MM.1S (cell line): Measurements from ENCODE around the gene ZC3H12A.

Experiments used
- DNase-seq: peaks from one replicate; pipeline ENCODE4 v3.0.0-alpha.2; 2015
- H2AFZ ChIP-seq: fragments of 300-600 bp; sonication (generic); 2 replicates; pipeline ENCODE4 v1.6.0; 2016; ENCODE audit warnings: antibody characterized with exemption, low read length
- H3F3A ChIP-seq: fragments of 300-600 bp; sonication (generic); 2 replicates; pipeline ENCODE4 v1.6.1; 2016; ENCODE audit warnings: mild to moderate bottlenecking, antibody characterized with exemption, low read length, moderate library complexity, mixed read lengths; ENCODE audit not compliant: insufficient read depth
- H3K27ac ChIP-seq: fragments of 300-600 bp; sonication (generic); 2 replicates; pipeline ENCODE4 v1.5.1; 2016; ENCODE audit warnings: mild to moderate bottlenecking, low read length
- H3K27me3 ChIP-seq: fragments of 300-600 bp; sonication (generic); replicated peaks from 2 replicates; pipeline ENCODE4 v1.6.0; 2016; ENCODE audit warnings: low read length; ENCODE audit not compliant: insufficient read depth
- H3K36me3 ChIP-seq: fragments of 300-600 bp; sonication (generic); replicated peaks from 2 replicates; pipeline ENCODE4 v1.6.1; 2016; ENCODE audit warnings: mild to moderate bottlenecking, low read length, mixed read lengths; ENCODE audit not compliant: insufficient read depth
- H3K4me1 ChIP-seq: fragments of 300-600 bp; sonication (generic); 2 replicates; pipeline ENCODE4 v1.6.1; 2016; ENCODE audit warnings: low read length, mixed read lengths
- H3K4me2 ChIP-seq: fragments of 300-600 bp; sonication (generic); 2 replicates; pipeline ENCODE4 v1.6.0; 2016; ENCODE audit warnings: low read depth, low read length
- H3K4me3 ChIP-seq: fragments of 300-600 bp; sonication (generic); 2 replicates; pipeline ENCODE4 v1.5.1; 2016; ENCODE audit warnings: low read length, mixed read lengths
- H3K79me2 ChIP-seq: fragments of 300-600 bp; sonication (generic); 2 replicates; pipeline ENCODE4 v1.6.1; 2016; ENCODE audit warnings: mixed run types, low read length, mixed read lengths
- H3K9ac ChIP-seq: fragments of 300-600 bp; sonication (generic); 2 replicates; pipeline ENCODE4 v1.6.1; 2016; ENCODE audit warnings: low read length, mixed read lengths
- H3K9me2 ChIP-seq: fragments of 300-600 bp; sonication (generic); replicated peaks from 2 replicates; pipeline ENCODE4 v1.6.1; 2016; ENCODE audit warnings: mild to moderate bottlenecking, low read length, mixed read lengths; ENCODE audit not compliant: insufficient read depth
- H3K9me3 ChIP-seq: fragments of 300-600 bp; sonication (generic); replicated peaks from 2 replicates; pipeline ENCODE4 v1.6.1; 2016; ENCODE audit warnings: mild to moderate bottlenecking, low read length, mixed read lengths; ENCODE audit not compliant: insufficient read depth
- H4K20me1 ChIP-seq: fragments of 300-600 bp; sonication (generic); 2 replicates; pipeline ENCODE4 v1.6.1; 2016; ENCODE audit warnings: mild to moderate bottlenecking, low read length, moderate library complexity, mixed read lengths; ENCODE audit not compliant: insufficient read depth
- CTCF ChIP-seq: fragments of 300-600 bp; sonication (generic); IDR thresholded peaks from 2 replicates; pipeline ENCODE4 v1.5.1; 2016; ENCODE audit warnings: antibody characterized with exemption, low read length, mixed read lengths
- EZH2 ChIP-seq: fragments of 300-600 bp; sonication (generic); optimal IDR thresholded peaks from 2 replicates; pipeline ENCODE3; 2017; ENCODE audit warnings: low read depth, mild to moderate bottlenecking, antibody characterized with exemption, low read length, mixed read lengths
- EZH2phosphoT487 ChIP-seq: fragments of 300-600 bp; sonication (generic); IDR thresholded peaks from 2 replicates; pipeline ENCODE4 v1.6.1; 2018; ENCODE audit warnings: antibody characterized with exemption, low read length

The ZC3H12A gene

GRCh38 chr1:37486680-37487618, 12.6 kb downstream of the ZC3H12A start:
- no peak overlapping the region for H3K4me3 ChIP-seq
- no peak overlapping the region for H3K4me2 ChIP-seq

GRCh38 chr1:37487619-37487984, 13.2 kb downstream of the ZC3H12A start:
- Histone ChIP-seq H3F3A (peaks cover 21% of the 10 kb centered on the region), H3K9me2 (no peaks in the 10 kb centered on the region), H3K27me3 (no peaks in the 10 kb centered on the region), H3K9ac (no peak overlapping the region), H2AFZ (no peak overlapping the region), H3K4me2 (no peak overlapping the region), H3K9me3 (no peaks in the 10 kb centered on the region), H3K4me3 (no peak overlapping the region), H3K4me1 (no peaks in the 10 kb centered on the region), H3K36me3 (no peaks in the 10 kb centered on the region), H3K27ac (no peak overlapping the region), H4K20me1 (no peaks in the 10 kb centered on the region), H3K79me2 (no peaks in the 10 kb centered on the region)
- TF ChIP-seq EZH2phosphoT487, result no peak
- no peak for TF ChIP-seq CTCF
- no peak for TF ChIP-seq EZH2
- DNase-seq, result no peak

More at GRCh38 chr1:37486680-37487618, 12.6 kb downstream of the ZC3H12A start:
- DNase-seq, result peak; percentile 67
- H4K20me1 ChIP-seq, result 0 out of 2 replicates have a peak, but pooled peaks cover 3% of the 10 kb centered on the region
- no peaks in the 10 kb centered on the region for H3K9me3 ChIP-seq
- no peak overlapping the region for H3K27ac ChIP-seq
- TF ChIP-seq EZH2phosphoT487, result no peak
- TF ChIP-seq CTCF, result peak; percentile 98
- H3K9me2 ChIP-seq, result no peaks in the 10 kb centered on the region
- H3K36me3 ChIP-seq, result peaks cover 2% of the 10 kb centered on the region; the same call in 1 of the 2 replicates
- no peaks in the 10 kb centered on the region for H3K4me1 ChIP-seq
- no peak overlapping the region for H3K9ac ChIP-seq
- H3K79me2 ChIP-seq, result peaks cover 1% of the 10 kb centered on the region; the same call in 1 of the 2 replicates
- no peak overlapping the region for H2AFZ ChIP-seq
- H3K27me3 ChIP-seq, result no peaks in the 10 kb centered on the region
- H3F3A ChIP-seq, result peaks cover 28% of the 10 kb centered on the region

DNA sequence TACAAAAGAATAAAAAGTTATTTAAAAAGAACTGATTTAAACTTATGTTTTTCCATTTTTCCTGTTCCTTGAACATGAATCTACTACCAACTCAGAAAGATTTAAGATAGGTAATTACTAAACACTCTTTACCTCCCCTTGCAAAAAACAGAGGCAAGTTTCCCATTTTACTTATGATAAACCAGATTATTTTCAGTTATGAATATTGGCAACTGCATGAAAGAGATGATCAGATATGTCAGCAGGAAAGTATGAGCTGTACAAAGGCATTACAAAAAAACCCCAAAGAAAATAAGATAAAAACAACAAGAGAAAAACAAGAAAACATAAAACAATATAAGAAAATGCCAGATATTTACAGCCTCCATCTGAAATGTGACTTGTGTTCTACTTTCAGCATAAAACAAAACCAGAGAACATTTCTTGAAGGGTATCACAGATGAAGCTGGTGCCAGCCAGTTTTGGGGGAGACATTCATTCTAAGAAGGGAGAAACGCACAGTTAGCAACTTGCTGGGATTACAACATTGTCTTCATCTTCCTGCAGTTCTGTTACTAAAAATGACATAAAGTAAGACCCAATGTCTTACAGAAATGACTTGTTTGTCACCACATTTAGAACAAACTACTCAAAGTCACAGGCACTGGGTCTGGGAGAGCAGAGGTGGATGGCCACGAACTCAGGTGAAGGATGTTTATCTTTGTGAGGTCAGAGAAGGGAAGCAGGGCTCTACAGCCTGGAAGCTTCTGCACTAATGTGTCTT, 19.1 kb downstream of the ZC3H12A start:
- TF ChIP-seq EZH2phosphoT487, result no peak
- TF ChIP-seq CTCF, result no peak
- TF ChIP-seq EZH2, result no peak
- H3K4me3 ChIP-seq, result no peak overlapping the region
- H3F3A ChIP-seq, result no peaks in the 10 kb centered on the region
- no peaks in the 10 kb centered on the region for H4K20me1 ChIP-seq
- no peaks in the 10 kb centered on the region for H3K9me2 ChIP-seq
- H3K9ac ChIP-seq, result no peak overlapping the region
- no peaks in the 10 kb centered on the region for H3K79me2 ChIP-seq
- H2AFZ ChIP-seq, result no peak overlapping the region
- DNase-seq, result no peak
- H3K9me3 ChIP-seq, result no peaks in the 10 kb centered on the region
- no peak overlapping the region for H3K4me2 ChIP-seq
- no peaks in the 10 kb centered on the region; the same call in 1 of the 2 replicates for H3K36me3 ChIP-seq
- no peak overlapping the region for H3K27ac ChIP-seq
- no peaks in the 10 kb centered on the region for H3K27me3 ChIP-seq
- peaks cover 4% of the 10 kb centered on the region for H3K4me1 ChIP-seq
